ENCODE results near the gene LRRC4C.
A peak's percentile ranks its signal among the peaks of the same experiment; 100 is the strongest.

Gene LRRC4C

DNA sequence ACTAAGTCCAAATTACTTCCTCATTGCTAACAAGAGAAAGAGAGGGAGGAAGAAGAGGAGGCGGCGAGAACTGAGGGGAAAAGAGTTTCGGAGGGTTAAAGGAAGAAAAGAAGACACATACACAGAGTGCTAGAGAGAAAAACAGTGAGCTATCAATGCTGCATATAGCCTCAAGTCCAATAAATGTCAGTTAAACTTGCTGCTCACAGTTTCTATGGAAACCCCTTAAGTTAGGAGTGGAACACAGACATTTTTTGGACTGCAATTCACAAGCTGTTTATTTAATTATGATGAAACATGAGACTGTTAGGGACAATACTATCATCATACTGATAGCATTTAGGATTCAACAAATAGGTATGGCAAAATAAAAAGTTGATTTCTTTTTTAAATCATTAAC lies 1320.4 kb downstream of the LRRC4C start:
- no peak for DNase-seq

DNA sequence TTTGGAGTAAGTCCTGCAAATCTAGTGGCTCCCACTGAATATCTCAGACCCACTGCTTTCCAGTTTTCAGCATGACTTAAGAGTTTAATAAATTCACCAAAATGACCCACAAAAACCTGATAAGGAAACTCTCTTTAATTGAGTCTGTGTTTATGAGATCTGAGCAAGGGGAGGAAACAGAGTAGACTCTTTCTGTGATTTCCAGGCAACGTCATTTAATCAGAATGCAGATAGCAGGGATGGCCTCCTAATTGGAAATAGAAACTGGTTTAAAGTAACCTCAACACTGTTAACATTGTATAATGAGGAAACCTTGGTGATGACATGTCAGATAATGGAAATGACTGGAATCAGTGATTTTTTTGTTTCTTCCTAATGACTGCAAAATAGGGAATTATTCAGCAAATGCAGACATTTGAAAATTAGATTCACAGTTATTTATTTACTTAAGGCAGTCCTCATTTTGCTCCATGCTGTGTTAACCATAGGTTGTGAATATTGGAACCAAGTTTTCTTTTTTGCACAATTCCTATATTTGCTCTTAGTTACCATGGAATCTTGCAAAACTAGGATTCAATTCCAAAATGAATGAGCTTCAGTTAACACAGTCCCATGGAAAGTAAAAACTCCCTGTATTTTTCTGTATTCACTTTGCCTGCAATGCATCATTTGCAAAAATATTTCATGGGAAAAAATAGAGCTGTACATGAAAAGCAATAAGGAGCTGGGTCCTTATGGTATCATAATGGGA lies 1324.5 kb downstream of the LRRC4C start:
- no peak for DNase-seq

DNA sequence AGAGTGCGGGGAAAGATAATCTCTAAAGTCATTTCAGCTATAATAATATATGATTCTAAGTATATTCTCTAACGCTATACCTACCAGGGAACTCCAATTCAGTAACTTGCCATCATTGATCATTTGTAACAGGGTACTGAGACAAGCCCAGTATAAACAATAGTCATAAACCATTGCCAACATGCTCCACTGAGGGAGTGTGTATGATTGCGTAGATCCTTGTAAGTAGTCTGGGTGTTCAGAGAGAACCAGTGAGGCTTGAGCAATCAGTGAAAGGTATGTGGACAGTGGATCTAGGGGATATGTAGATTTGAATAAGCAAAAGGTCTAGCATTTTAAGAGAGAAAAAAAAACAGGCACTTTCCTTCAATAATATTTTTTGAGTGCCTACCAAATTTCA lies 1326.0 kb downstream of the LRRC4C start:
- DNase-seq: no peak

DNA sequence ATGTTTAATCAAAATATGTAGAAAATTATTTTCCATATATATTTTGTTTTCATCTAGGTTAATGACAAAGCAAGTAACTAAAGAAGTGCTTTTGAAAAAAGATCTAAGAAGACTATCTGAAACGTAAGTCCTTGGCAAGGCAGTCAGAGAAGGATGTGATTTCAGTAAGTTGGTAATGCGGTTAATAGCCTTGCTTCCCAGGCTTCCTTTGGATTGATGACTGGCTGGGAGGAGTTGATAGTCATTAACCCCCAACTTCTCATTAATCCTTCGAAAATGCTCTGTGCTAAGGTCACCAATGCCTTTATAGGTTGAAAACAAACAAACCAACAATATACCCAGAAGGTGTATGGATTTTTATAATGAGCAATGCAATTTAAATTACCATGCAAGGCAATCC lies 1326.5 kb downstream of the LRRC4C start:
- no peak for DNase-seq

DNA sequence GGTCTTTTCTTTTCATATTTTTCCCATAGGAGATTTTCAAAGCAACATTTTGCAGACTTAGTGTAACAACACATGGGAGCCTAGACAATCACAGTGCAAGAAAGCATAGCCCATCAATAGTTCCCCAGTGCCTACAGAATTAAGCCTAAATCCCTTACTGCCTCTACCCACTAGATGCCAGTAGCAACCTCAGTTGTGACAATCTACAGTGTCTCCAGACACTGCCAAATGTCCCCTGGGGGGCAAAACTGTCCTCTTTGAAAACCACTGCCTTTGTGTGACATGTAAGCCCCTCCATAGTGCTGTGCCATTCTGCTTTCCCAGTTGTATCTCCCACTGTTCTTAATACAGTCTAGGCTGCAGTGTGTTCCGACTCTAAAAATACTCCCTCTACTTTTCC lies 1329.0 kb downstream of the LRRC4C start:
- no peak for DNase-seq

DNA sequence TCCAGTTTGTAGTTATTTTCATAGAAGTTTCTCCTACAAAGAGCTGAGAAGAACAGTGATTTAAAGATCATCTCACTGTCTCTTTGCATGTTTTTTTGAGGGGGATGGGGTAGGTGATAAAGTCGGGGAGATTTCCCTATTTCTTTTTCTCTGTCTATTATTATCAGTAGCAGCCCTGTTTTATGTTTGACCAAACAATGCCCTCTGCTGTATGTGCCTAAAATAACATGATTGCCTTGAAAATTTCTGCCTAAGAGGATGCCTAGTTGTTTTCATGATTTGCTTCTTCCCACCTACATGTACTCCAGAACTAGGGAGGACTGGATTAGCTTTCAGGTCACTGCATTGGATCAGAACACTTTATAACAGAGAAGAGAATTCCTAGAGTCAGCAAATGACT lies 1330.2 kb downstream of the LRRC4C start:
- peak; percentile 12 for DNase-seq

DNA sequence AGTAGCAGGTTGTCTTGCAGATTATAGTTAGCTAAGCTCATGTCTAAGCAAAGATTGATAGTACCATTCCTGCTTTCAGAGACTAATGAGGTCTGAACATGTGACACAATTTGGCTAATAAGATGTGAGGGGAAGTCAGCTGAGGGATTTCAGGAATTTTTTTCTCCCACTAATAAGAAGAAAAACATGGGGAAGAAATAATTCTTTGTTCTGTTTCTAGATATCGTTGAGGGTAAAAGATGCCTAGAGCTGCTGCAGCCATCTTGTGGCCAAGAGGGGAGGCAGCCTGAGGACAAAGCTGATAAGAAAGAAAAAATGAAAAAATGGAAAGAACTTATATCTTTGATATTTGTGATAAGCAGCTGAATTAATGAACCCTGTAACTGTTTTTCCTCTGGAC lies 1334.4 kb downstream of the LRRC4C start:
- no peak for DNase-seq

DNA sequence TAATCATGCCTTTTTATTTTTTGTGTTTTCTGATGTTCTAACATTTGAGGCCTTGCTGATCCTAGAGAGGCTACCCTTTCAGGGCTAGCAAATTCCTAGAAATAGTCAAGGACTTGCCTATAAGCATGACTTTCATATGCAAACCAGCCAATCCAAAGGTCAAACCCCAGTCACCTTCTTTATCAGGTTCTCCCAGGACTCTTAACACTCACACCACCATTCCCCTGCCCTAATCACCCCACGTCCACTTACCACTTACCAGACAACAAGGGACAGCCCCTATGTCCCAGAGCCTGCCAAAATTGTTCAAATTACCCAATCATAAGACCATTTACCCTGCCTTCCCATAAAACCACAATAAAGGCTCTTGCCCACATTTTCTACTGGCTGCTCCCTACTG lies 1339.8 kb downstream of the LRRC4C start:
- peak; percentile 62 for DNase-seq

DNA sequence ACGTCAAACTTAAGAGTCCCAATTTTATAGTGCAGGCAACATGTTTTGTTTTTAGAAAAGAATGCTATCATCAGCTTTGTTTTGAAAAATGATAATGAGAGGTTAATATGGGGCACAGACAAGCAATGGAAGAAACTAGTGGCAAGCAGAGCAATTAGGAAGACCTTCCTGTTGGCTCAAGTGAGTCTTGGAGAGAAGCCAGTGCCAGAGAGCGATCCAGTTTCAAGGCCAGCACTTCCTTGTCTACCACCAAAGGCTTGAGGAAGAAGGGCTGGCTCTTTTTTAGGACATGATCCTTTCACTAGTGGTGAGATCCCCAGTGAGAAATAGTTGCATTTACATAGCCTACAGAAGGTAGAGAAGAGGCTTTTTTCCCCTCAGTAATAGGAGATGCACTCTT lies 1340.7 kb downstream of the LRRC4C start:
- DNase-seq: no peak

GRCh38 chr11:40118026-40118425 lies 1341.4 kb downstream of the LRRC4C start:
- DNase-seq: no peak

DNA sequence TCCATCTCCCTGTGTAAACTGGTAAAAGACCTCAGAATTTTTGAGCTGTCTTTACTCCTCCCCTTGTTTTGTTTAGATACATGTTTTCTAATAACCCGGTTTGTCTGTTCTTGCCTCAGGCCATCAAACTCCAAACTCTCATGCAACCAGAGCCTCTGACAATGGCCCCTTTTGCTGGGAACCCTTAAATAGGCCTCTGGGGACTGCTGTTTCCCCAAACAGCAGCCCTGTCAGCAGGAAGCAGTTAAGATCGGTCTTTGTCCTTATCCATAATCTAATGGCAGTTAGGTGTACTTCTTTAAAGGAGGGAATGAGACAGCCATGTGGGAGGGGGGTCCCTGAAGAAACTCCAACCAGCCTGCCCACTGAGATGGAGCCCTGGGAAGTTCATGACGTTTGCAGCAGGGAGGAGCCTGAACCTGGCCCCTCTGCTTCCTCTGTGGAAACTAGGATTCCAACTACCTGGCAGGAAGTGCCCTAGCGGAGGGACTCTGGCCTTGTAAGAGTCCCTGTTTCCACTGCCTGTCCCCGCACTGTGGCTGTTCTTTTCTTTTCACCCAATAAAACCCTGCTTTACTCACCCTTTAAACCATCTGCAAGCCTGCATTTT lies 1354.4 kb downstream of the LRRC4C start:
- DNase-seq: no peak

DNA sequence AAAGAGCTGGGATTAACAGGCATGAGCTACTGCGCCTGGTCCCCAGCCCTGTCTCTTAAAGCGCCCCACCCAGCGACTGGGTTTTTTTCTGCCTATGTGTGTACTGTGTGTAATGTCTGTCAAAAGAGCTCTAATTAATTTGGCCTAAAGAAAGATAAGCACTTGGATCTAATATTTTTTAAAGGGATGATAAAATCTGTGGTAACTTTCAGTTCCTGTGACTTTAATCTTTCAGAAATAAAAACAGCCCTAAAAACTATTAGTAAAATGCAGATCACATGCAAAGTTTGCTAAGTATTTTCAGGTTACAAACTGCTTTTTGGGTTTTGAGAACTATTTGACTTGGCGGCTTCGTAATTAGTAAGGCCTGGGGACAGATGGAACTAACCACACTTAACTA lies 1358.7 kb downstream of the LRRC4C start:
- no peak for DNase-seq

- no peak for DNase-seq
Measured at GRCh38 chr11:40100162-40100553, 1359.3 kb downstream of the LRRC4C start.

DNA sequence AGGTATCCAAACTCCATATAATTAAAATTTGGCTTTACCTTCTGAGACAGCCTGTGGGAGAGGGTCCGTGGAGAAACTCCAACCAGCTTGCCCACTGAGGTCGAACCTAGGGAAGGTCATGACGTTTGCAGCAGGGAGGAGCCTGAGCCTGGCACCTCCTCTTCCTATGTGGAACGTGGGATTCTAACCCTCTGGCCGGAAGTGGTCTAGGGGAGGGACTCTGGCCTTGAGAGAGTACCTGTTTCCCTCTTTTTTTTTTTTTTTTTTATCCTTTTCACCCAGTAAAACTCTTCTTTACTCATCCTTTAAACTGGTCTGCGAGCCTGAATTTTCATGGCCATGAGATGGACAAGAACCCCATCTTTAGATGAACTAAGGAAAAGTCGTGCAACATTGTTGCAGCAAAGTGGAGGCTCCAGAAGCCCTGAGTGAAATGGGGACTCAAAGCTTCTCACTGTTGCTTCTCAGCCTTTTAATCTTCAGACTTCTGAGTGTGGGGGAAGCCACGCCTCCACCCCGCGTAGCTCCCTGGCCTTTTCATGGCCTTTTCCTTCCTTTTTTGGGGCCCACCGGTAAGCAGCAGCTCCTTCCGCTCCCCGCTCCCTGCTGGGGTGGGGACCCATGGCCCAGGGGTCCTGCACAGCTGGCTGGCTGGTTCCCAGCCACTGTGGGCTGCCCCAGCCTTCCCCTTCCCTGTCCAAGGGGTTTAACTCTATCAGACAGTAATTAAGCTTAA lies 1359.9 kb downstream of the LRRC4C start:
- no peak for DNase-seq

- DNase-seq: no peak
Measured at GRCh38 chr11:40095446-40095845, 1364.0 kb downstream of the LRRC4C start.

GRCh38 chr11:40094954-40095353 lies 1364.5 kb downstream of the LRRC4C start:
- no peak for DNase-seq

DNA sequence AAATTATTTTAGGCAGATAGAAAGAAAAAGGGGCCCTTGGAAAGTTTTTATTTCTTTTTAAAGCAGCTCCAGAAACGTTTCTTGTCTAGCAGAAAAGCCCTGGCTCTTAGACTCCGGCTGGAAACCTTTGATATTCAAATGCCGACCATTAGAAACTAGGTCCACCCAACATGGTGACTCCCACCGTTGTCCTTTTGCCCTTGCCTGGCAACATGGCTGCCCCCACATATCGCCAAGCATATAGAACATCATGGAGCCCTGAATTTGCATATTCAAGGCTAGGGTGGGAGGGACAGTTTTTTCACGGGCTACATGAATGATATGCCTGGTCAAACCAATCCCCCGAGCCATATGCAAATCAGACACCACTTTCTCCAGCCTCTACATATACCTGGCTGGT lies 1379.0 kb downstream of the LRRC4C start:
- DNase-seq: no peak

Data from hematopoietic multipotent progenitor cell treated with erythropoietin and hydrocortisone succinate and interleukin-3 and kit ligand, for 8 days (in vitro differentiated cells).